Caco-2 (cell line): ENCODE measurements around the gene CA4. TPM values are rescaled to one million over a fixed set of nuclear protein-coding genes. Genes with fewer than 3 reads are reported as not detected.

Experiments used
- BruUV-seq: library from RNA; stranded (reverse); fragments of 400-500 nt; replicated peaks from 2 replicates; lab custom pipeline; 2021; lab: Mats Ljungman, UMichigan
- CTCF ChIA-PET: fragments of 300-600 bp; sonication (Branson Sonifier 250); formaldehyde crosslinking; loops from one replicate; lab custom pipeline; 2022; ENCODE audit warnings: antibody characterized with exemption; lab: Charles Lee
- POLR2A ChIA-PET: fragments of 300-600 bp; sonication (Branson Sonifier 250); formaldehyde crosslinking; loops from one replicate; lab custom pipeline; 2022; ENCODE audit warnings: antibody characterized with exemption; lab: Charles Lee
- DNase-seq, 2 experiments: peaks; one replicate each; pipeline versions ENCODE4 v3.0.0 to v3.0.0-alpha.2; 2020 to 2022
- H3K27me3 ChIP-seq: replicated peaks from 2 replicates; pipeline ENCODE4 v1.6.0; 2011; ENCODE audit warnings: low read length; ENCODE audit not compliant: control insufficient read depth, insufficient read depth
- H3K36me3 ChIP-seq: 2 replicates; pipeline ENCODE4 v1.5.1; 2011; ENCODE audit warnings: low read length; ENCODE audit not compliant: control insufficient read depth, insufficient read depth
- H3K4me1 ChIP-seq: fragments of 250-450 bp; sonication (Bioruptor Pico); 2 replicates; pipeline ENCODE4 v1.5.1; 2020; ENCODE audit warnings: mild to moderate bottlenecking
- H3K4me3 ChIP-seq: 2 replicates; pipeline ENCODE4 v1.5.1; 2011; ENCODE audit warnings: low read depth, mild to moderate bottlenecking, control low read depth, low read length
- H3K9me3 ChIP-seq: fragments of 250-450 bp; sonication (Bioruptor Pico); 2 replicates; pipeline ENCODE4 v1.5.1; 2020; ENCODE audit warnings: mild to moderate bottlenecking, moderate library complexity
- H3K27ac Mint-ChIP-seq: one replicate; pipeline ENCODE4 v1.8.0; 2022; ENCODE audit warnings: mixed read lengths; ENCODE audit not compliant: unreplicated experiment
- H3K27me3 Mint-ChIP-seq: one replicate; pipeline ENCODE4 v1.8.0; 2022; ENCODE audit warnings: mixed read lengths; ENCODE audit not compliant: insufficient read depth, unreplicated experiment
- H3K36me3 Mint-ChIP-seq: one replicate; pipeline ENCODE4 v1.8.0; 2022; ENCODE audit warnings: mild to moderate bottlenecking, mixed read lengths; ENCODE audit not compliant: insufficient read depth, unreplicated experiment
- H3K4me1 Mint-ChIP-seq: one replicate; pipeline ENCODE4 v1.8.0; 2022; ENCODE audit warnings: low read depth, mixed read lengths; ENCODE audit not compliant: unreplicated experiment
- H3K4me3 Mint-ChIP-seq: one replicate; pipeline ENCODE4 v1.8.0; 2022; ENCODE audit warnings: mild to moderate bottlenecking, moderate library complexity, mixed read lengths; ENCODE audit not compliant: unreplicated experiment
- H3K9me3 Mint-ChIP-seq: one replicate; pipeline ENCODE4 v1.8.0; 2022; ENCODE audit warnings: mixed read lengths; ENCODE audit not compliant: unreplicated experiment
- CTCF ChIP-seq, 2 experiments: fragments of 200-600 bp in 1 of 2; IDR thresholded peaks; 1 replicate in 1 of 2; 2 replicates in 1 of 2; pipeline versions ENCODE4 v1.5.1 to v1.8.0; 2011 to 2022; ENCODE audit warnings: antibody characterized with exemption in 1 of 2, control low read depth in 1 of 2, inconsistent platforms in 1 of 2, low read depth in 1 of 2, low read length in 1 of 2, mild to moderate bottlenecking in 1 of 2, moderate library complexity in 1 of 2; ENCODE audit not compliant: insufficient read depth in 1 of 2, severe bottlenecking in 1 of 2, unreplicated experiment in 1 of 2
- intact Hi-C: fragments of 100-400 bp; cut with micrococcal nuclease; formaldehyde crosslinking; loops from one replicate; pipeline ENCODE4 v1.10.0; 2022; ENCODE audit not compliant: unreplicated experiment
- total RNA-seq: library from RNA; stranded (reverse); gene quantifications from 2 replicates; pipeline ENCODE4 v1.2.3, GENCODE V29; 2022

The CA4 gene
- total RNA-seq, 1 experiment from 2014 or later, result not detected

- H3K4me1 ChIP-seq, result peaks cover 5% of the 10 kb centered on the region
- H3K9me3 ChIP-seq, result no peaks in the 10 kb centered on the region
- no peak for TF ChIP-seq CTCF (IDR thresholded peaks at IDR 0.05; ENCODE audit: insufficient read depth in 1 of 2, low read depth in 1 of 2, low read length in 1 of 2, severe bottlenecking in 1 of 2, unreplicated experiment in 1 of 2)
- Mint-ChIP-seq H3K4me1 (peaks cover 7% of the 10 kb centered on the region), H3K4me3 (no peak overlapping the region), H3K36me3 (no peaks in the 10 kb centered on the region), H3K27me3 (no peaks in the 10 kb centered on the region), H3K27ac (no peak overlapping the region), H3K9me3 (no peaks in the 10 kb centered on the region)
- intact Hi-C loops, result no loop called here
- H3K4me3 ChIP-seq, result no peak overlapping the region
- H3K27me3 ChIP-seq, result no peaks in the 10 kb centered on the region
- ChIA-PET POLR2A (no interaction called here), CTCF (no interaction called here)
- H3K36me3 ChIP-seq, result no peaks in the 10 kb centered on the region
- BruUV-seq, result no TSS peak
- DNase-seq, result no peak
Observed at GRCh38 chr17:60156746-60157145, 7.0 kb downstream of the CA4 start.

- CTCF ChIA-PET, result no interaction called here
- no TSS peak for BruUV-seq
Observed at GRCh38 chr17:60157487-60158040, 7.8 kb downstream of the CA4 start.

DNA sequence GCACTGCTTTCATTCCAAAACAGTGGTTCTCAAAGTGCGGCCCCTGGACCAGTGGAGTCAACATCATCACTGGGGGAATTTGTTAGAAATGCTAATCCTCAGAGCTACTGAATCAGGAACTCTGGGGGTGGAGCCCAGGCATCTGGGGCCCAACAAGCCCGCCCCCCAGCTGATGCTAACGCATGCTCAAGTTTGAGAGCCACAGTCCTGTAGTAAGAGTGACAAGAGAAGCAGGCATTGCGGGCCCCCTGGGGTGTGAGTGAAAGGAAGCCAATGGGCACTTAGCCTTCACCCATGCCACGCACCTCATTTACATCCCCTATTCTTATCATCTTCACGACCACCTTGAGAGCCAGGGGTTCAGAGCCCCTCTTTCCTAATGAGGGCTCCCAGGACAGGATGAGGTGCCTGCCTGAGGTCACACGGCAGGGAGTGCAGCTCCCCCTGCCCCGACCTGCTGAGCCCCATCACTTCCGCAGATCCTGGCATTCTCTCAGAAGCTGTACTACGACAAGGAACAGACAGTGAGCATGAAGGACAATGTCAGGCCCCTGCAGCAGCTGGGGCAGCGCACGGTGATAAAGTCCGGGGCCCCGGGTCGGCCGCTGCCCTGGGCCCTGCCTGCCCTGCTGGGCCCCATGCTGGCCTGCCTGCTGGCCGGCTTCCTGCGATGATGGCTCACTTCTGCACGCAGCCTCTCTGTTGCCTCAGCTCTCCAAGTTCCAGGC lies 9.1 kb downstream of the CA4 start:
- Mint-ChIP-seq H3K4me1 (peaks cover 19% of the 10 kb centered on the region), H3K9me3 (no peaks in the 10 kb centered on the region), H3K27ac (no peak overlapping the region), H3K36me3 (no peaks in the 10 kb centered on the region), H3K27me3 (no peaks in the 10 kb centered on the region), H3K4me3 (no peak overlapping the region)
- H3K36me3 ChIP-seq, result no peaks in the 10 kb centered on the region
- no peaks in the 10 kb centered on the region for H3K27me3 ChIP-seq
- peaks cover 15% of the 10 kb centered on the region for H3K4me1 ChIP-seq
- peak in 1 of 2 experiments; percentile 22 for DNase-seq
- ChIA-PET POLR2A (no interaction called here), CTCF (no interaction called here)
- intact Hi-C loops, result no loop called here
- no peak overlapping the region for H3K4me3 ChIP-seq
- no TSS peak for BruUV-seq
- no peak for TF ChIP-seq CTCF (IDR thresholded peaks at IDR 0.05; ENCODE audit: insufficient read depth in 1 of 2, low read depth in 1 of 2, low read length in 1 of 2, severe bottlenecking in 1 of 2, unreplicated experiment in 1 of 2)
- H3K9me3 ChIP-seq, result no peaks in the 10 kb centered on the region

More at GRCh38 chr17:60157487-60158040, 7.8 kb downstream of the CA4 start:
- H3K27me3 ChIP-seq, result no peaks in the 10 kb centered on the region
- H3K4me3 ChIP-seq, result no peak overlapping the region
- H3K4me1 ChIP-seq, result peaks cover 4% of the 10 kb centered on the region; the same call in 1 of the 2 replicates
- Mint-ChIP-seq H3K36me3 (no peaks in the 10 kb centered on the region), H3K4me1 (peaks cover 7% of the 10 kb centered on the region), H3K4me3 (no peak overlapping the region), H3K27ac (no peak overlapping the region), H3K9me3 (no peaks in the 10 kb centered on the region), H3K27me3 (no peaks in the 10 kb centered on the region)
- H3K9me3 ChIP-seq, result no peaks in the 10 kb centered on the region
- DNase-seq, result no peak
- no peaks in the 10 kb centered on the region for H3K36me3 ChIP-seq
- intact Hi-C loops, result no loop called here
- no peak for TF ChIP-seq CTCF (IDR thresholded peaks at IDR 0.05; ENCODE audit: insufficient read depth in 1 of 2, low read depth in 1 of 2, low read length in 1 of 2, severe bottlenecking in 1 of 2, unreplicated experiment in 1 of 2)
- POLR2A ChIA-PET, result no interaction called here
